Stimulated activated CD4-positive, alpha-beta T cell treated with anti-CD3 and anti-CD28 coated beads, Interleukin-2, amount 100 ng/mL, for 4 hours (primary cell): Measurements from ENCODE around the gene TEC.
"Not testable (repeated sequence)": the region's sequence is repeated elsewhere in the genome, so short reads cannot be mapped to it uniquely, and the experiment has no call there.

Source experiments
- DNase-seq: peaks from one replicate; pipeline ENCODE4 v3.0.0-alpha.2; 2020; ENCODE audit warnings: low read depth

The TEC gene

GRCh38 chr4:48195853-48196252 is 73.8 kb downstream of the TEC start:
- no peak for DNase-seq

- DNase-seq, result no peak
Observed at GRCh38 chr4:48195374-48195773, 74.3 kb downstream of the TEC start.

- no peak for DNase-seq
Observed at GRCh38 chr4:48194971-48195370, 74.7 kb downstream of the TEC start.

- no peak for DNase-seq
Observed at GRCh38 chr4:48193921-48194468, 75.6 kb downstream of the TEC start.

- no peak for DNase-seq
Observed at GRCh38 chr4:48193096-48193836, 76.4 kb downstream of the TEC start.

DNA sequence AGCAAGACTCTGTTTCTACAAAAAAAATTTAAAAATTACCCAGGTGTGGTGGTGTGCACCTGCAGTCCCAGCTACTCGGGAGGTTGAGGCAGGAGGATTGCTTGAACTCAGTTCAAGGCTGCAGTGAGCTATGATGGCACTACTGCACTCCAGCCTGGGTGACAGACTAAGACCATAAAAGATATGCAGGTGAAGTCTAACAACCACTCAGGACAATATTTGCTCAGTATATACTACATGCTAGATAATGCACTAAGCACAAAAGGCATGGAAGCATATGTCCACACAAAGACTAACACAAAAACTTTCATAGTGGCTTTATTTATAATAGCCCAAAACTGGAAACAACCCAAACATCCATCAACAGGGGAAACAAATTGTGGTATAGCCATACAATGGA is 77.9 kb downstream of the TEC start:
- DNase-seq, result no peak

DNA sequence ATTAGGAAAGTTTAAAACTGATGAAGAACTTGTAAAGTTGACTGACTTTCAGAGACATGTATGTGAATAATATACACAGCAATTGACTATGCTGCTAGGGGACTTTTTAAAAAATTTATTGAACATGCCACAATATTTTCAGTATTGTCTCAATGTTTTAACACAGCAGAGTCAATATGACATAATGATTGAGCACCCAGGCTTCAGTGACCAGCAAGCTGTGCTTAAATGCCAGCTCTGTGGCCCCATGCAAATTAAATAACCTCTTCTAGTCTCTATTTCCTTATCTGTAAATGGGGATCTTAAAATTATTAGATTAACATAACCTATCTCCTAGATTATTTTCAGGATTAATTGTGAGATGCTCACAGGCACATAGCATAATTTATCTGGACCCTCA is 78.8 kb downstream of the TEC start:
- no peak for DNase-seq

DNA sequence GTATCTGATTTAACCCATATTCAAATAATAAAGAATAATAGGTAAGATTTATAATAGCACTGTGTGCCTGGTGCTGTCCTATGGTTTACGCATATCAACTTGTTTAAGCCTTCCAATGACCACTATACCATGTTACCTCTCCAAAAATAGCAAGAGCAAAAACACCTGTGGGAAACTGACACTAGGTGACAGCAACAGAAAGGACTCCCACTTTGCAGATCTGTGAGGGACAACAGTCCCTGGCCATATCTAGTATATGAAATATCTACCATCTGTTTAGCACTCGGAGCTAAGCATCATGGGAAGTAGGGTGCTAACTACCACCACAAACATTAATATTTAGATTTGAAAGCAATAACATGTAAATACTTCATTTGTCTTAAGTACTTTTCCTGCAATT is 79.9 kb downstream of the TEC start:
- no peak for DNase-seq

GRCh38 chr4:48188390-48188789 is 81.2 kb downstream of the TEC start:
- DNase-seq, result no peak

DNA sequence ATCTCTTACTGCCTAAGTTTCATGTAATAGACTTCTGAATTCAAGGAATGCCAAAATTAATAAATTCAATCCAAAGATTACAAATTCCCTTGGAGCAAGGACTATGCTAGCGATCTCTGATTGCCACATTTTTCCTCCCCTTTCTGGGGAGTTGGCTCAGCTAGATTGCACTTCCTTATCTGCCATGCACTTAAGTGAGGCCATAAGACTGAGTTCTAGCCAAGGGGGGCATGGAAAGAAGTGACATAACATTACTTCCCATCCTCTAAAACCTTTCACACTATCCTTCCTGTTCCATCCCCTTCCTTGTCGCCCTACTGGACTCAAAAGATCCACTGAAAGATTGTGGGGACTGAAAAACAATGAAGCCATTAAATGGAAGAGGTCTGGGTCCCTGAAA is 81.8 kb downstream of the TEC start:
- DNase-seq, result no peak

GRCh38 chr4:48187066-48187465 is 82.6 kb downstream of the TEC start:
- DNase-seq, result not testable (repeated sequence)

DNA sequence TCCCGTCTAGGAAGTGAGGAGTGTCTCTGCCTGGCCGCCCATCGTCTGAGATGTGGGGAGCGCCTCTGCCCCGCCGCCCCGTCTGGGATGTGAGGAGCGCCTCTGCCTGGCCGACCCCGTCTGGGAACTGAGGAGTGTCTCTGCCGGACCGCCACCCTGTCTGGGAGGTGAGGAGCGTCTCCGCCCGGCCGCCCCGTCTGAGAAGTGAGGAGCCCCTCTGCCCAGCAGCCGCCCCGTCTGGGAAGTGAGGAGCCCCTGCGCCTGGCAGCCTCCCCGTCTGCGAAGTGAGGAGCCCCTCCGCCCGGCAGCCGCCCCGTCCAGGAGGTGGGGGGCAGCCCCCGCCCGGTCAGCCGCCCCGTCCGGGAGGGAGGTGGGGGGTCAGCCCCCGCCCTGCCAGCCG is 83.2 kb downstream of the TEC start:
- not testable (repeated sequence) for DNase-seq

DNA sequence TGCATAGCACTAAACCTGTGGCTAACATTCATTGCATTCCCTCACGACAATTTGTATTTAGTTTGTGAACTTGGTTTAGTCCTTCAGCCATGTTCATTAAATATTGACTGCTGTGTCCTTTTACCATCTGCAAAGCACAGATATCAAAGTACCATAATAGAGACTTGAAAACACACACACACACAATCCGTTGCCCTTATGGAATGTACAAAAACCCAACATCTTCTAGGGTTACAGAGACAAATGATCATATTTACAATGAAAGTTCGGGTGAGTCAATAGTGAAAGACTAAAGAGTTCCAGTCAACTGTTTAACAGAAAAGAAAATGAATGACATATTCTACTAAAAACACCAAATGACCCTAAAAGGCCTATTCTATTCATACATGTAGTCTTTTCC is 84.8 kb downstream of the TEC start:
- no peak for DNase-seq

DNA sequence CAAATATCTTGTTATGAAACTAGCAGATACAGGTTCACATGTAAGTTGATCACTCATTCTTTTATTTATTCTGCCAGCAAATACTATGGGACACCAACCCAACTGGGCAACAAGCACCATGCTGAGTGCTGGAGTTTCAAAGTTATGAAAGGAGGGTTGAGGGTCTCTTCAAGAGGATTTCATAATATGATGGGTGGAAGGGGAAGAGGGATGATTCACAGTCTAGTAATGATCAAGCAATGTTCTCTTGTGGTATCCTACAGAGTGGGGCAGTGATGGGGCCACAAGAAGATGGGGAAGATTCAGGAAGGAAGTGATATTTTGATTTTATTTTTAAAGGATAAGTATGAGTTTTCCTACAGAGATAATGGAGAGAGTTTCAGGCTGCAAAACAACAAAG is 89.4 kb downstream of the TEC start:
- no peak for DNase-seq

DNA sequence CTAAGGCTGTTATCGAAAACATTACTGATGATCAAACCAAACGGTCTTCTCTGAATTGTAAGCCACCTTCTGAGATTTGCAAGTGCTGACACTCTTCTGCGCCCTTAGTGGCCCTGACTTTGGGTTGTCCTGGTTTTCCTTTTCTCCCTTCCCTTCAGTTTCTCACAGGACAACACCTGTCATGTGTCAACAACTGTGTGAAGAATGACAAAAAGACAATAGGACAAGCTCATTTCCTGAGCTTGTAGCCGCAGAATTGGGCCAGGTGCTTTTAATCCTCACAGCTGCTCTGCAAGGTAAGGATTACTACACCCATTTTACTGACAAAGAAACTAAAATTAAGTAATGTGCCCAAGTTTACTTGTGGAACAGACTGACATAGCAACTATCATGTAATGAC is 90.7 kb downstream of the TEC start:
- DNase-seq, result no peak

DNA sequence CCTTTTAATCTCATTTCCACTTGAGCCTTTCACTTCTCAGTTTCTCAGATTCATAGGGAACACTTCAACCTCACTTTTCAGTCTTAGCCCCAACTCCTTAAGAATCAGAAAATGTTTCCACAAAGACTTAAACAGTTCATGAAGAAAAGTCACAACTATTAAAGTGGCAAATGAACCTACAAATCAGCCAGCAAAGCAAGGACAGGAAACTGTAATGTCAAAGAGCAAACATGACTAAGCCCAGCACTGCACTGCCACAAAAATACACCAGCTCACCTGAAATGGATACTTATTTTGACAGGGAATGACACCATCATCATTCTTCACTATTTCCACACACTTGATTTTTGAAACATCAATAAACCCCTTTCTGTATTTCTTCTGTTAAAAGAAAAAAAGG is 93.8 kb downstream of the TEC start:
- no peak for DNase-seq

DNA sequence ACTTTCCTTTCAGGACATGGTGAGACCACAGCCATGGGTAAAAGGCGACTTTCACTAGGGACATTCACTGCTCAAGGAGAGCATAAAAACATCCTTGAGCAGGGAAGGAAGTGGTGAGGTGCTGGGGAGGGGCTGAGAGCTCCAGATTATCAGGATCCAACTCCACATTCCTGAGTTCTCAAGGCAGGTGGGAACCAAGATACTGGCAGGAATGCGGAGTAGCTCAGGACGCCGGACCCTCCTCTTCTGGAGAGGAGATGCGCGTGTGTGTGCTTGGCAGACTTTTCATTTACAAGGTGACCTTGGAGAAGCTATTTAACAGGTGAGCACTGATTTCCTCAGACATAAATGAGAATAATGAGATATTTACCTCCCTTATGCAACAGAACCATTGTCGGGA is 94.3 kb downstream of the TEC start:
- DNase-seq, result no peak

DNA sequence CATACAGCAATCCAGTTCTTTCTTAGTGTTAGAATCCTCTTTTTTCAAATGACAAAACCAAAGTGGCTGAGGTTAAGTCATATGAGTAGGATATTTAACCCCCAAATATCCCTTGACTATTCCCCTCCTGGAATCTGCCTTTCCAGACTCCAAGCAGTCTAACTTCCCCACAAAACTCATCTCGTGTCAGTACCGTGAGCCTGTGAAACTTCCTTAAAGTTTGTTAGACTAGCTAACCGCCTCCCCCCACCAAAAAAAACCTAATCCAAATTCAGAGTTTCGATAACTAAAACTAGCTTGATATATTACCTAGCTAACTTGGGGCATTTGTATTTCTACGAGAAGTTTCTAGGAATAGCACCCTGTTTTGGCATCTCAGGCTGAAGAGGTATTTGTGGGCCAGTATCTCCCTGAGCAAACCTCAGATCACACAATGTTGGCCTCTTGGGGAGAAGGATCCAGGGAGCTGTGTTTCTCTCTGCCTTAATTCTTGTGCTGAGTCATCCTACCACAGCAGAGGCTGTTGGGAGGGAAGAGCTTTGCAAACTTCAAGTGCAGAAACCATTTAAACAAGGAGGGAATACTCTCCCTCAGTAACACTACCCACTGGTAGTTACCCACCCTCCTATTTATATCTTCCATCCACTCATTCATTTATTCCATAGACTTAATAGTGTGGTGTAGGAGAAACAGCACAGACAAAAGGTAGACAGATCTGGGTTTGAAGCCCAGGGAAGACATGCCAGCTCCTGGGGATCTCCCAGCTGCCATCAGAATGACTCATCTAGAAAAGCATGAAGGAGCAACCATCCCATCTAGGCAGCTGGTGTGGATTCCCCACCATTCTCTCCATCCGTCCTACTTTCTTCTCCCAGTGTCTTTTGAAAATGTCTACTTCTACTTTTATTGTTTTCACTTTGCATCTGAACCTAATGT is 96.3 kb downstream of the TEC start:
- DNase-seq, result no peak

GRCh38 chr4:48172651-48173050 is 97.0 kb downstream of the TEC start:
- no peak for DNase-seq

GRCh38 chr4:48169636-48170035 is 100.0 kb downstream of the TEC start:
- DNase-seq, result no peak

DNA sequence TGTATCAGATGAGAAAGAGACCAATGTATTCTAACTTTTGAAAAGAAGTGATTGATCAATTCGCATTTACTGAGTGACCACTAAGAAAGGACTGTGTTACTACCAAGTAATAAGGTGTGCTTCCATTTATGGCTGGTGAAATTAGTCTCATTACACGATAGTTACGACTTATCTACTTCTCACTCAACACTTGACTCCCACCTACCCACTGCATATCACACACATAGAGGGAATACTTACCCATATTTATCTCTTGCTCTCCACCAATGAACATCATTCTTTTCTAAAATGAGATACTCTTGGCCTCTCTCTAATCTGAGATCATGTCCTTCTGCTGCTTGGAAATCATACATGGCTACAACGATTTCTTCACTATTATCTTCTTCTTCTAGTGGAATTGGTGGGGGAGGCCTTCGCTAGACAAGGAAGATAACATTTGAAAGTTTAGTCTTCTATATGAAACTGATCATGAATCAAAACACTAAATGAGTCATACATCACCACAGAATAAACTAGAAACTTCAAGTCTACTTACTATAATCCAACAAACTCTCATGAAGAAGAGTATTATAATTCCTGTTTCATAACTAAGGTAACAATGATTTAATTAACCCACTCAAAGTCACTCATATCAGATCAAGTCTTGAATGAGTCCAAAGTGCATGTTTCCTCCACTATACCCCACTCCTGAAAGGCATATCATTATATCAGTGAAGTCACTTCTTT is 101.9 kb downstream of the TEC start:
- DNase-seq, result no peak

- not testable (repeated sequence) for DNase-seq
Observed at GRCh38 chr4:48164561-48164960, 105.1 kb downstream of the TEC start.
